GM21786 (cell line): Measurements from ENCODE around the gene RETN.
"Not testable (repeated sequence)": the region's sequence is repeated elsewhere in the genome, so short reads cannot be mapped to it uniquely, and the experiment has no call there.

Experiments used
- ATAC-seq: cut with Tn5 transposase; IDR thresholded peaks from one replicate; pipeline ENCODE4 v1.9.1; 2021; ENCODE audit not compliant: unreplicated experiment

The RETN gene

GRCh38 chr19:7637374-7638256 lies 31.2 kb upstream of the RETN start:
- no peak for ATAC-seq

DNA sequence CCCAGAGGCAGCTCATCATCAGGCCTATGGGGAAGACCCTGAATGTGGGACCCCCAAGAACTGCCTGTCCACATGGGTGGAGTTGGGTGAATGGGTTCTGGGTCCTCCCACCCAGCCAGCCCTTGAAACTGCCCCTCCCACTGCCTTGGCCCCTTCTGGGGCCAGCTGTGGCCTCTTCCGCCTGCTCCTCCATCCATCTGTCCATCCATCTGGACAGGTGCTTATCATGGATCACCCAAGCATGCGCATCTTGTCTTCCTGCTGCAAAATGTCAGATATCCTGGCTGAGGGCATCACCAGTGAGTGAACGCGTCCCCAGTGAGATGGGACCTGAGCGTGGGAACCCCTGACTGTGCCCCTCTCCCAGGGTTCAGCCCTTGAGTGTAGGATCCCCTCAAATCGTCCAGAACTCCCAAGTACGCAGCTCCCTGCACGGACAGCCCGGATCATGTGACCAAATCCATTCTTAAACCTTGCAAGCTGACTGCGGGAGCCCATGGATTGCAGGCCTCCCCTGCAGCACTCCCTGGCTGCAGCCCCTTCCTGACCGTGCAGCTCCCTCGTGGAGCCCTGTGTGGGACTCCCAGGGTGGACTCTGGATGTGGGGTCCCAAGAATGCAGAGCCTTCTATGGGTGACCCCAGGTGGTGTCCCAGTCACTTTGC lies 29.9 kb upstream of the RETN start:
- ATAC-seq, result no peak

GRCh38 chr19:7639863-7640348 lies 28.9 kb upstream of the RETN start:
- no peak for ATAC-seq

- no peak for ATAC-seq
These were observed 28.0 kb upstream of the RETN start for GRCh38 chr19:7640803-7641202.

DNA sequence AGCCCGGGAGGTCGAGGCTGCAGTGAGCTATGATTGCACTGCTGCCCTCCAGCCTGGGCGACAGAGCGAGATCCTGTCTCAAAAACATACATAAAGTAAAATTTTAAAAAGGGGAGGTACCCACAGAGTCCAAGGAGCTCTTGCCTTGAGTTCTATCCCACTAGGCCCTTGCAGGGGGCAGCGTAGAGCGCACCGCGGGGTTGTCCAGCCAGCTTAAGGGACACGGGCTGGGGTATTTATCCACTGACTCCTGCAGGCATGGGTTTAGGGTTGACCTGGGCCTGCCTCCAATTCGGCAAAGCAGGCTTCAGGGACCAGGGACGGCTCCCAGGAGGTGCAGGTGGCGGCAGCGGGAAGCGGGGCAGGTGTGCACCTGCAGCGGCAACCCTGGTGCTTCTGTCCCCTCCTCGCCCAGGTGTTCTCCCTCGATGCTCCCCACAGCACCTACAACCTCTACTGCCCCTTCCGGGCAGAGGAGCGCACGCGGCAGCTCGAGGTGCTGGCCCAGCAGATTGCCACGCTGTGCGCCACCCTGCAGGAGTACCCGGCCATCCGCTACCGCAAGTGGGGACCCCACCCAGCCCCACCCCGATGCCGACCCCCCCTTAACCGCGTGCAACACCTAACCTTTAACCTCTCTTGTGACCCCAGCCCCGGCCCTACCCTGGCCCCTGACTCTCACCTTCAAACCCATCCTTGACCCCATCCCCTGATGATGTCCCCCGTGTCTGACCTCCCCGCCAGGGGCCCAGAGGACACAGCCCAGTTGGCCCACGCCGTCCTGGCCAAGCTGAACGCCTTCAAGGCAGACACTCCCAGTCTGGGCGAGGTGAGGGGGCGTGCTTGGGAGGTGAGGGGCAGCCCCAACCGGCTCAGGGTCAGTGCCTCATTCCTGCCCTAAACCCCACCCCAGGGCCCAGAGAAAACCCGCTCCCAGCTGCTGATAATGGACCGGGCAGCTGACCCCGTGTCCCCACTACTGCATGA lies 27.3 kb upstream of the RETN start:
- no peak for ATAC-seq

GRCh38 chr19:7642295-7643030 lies 26.4 kb upstream of the RETN start:
- ATAC-seq, result no peak

GRCh38 chr19:7643031-7643415 lies 25.8 kb upstream of the RETN start:
- no peak for ATAC-seq

DNA sequence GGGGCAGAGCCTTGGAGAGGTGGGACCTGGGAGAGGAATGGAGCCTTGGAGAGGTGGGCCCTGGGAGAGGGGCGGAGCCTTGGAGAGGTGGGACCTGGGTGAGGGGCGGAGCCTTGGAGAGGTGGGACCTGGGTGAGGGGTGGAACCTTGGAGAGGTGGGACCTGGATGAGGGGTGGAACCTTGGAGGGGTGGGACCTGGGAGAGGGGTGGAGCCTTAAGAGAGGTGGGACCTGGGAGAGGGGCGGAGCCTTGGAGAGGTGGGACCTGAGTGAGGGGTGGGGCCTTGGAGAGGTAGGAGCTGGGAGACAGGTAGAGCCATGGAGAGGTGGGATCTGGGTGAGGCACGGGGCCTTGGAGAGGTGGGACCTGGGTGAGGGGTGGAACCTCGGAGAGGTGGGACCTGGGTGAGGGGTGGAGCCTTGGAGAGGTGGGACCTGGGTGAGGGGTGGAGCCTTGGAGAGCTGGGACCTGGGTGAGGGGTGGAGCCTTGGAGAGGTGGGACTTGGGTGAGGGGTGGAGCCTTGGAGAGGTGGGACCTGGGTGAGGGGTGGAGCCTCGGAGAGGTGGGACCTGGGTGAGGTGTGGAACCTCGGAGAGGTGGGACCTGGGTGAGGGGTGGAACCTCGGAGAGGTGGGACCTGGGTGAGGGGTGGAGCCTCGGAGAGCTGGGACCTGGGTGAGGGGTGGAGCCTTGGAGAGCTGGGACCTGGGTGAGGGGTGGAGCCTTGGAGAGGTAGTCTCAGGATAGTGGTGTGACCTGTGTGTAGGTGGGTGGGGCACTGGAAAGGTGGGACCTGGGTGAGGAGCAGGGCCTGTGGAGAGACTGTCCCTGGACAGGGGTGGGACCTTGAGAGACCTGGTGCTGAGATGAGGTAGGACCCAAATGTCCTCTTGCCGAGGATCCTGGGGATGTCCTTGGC lies 25.0 kb upstream of the RETN start:
- ATAC-seq, result not testable (repeated sequence)

DNA sequence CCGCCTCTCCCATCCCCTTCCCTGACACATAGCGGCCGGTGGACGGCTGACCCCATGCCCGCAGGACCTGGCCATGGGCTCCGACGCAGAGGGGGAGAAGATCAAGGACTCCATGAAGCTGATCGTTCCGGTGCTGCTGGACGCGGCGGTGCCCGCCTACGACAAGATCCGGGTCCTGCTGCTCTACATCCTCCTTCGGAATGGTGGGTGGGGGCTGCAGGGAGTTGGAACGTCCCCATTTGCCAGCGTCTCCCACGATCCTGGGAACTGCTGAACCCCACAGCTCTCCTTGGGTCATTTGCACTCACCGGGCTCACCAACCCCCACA lies 24.3 kb upstream of the RETN start:
- no peak for ATAC-seq

GRCh38 chr19:7645163-7645562 lies 23.7 kb upstream of the RETN start:
- no peak for ATAC-seq

GRCh38 chr19:7645656-7646425 lies 23.0 kb upstream of the RETN start:
- no peak for ATAC-seq

GRCh38 chr19:7646426-7646700 lies 22.5 kb upstream of the RETN start:
- ATAC-seq, result no peak

DNA sequence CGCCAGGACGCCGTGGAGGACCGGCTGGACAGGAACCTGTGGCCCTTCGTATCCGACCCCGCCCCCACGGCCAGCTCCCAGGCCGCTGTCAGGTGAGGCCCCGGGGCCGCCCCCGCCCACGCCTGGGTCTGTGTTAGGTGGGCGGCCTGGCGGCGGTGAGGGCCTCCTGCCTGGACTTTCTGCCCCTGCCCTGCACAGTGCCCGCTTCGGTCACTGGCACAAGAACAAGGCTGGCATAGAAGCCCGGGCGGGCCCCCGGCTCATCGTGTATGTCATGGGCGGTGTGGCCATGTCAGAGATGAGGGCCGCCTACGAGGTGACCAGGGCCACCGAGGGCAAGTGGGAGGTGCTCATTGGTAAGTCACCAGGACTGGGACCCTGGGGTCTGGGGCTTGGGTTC lies 21.7 kb upstream of the RETN start:
- ATAC-seq, result no peak

DNA sequence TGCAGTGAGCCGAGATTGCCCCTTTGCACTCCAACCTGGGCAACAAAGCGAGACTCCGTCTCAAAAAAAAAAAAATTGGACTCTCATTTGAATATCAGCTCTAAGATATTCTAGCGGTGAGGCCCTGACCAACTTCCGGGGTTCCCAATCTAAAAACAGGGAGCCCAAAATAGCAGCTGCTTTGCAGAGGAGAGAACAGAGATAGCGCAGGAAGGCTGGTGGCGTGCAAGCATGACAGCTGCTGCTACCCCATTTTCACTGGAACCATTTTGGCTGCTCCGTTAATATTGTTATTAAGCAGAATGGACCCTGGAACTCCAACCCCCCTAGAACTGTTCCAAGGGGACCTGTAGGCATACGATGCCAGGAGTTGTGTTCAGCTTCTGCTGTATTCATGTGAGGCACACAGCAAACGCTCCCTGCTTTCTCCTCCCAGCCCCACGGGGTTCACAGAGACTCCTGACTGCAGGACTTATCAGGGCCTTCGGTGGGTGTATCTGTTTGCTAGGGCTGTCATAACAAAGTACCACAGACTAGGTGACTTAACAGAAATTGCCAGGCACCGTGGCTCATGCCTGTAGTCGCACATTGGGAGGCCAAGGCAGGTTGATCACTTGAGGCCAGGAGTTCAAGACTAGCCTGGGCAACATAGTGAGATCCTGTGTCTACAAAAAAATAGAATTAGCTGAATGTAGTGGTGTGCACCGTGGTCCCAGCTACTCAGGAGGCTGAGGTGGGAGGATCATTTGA lies 20.4 kb upstream of the RETN start:
- no peak for ATAC-seq

DNA sequence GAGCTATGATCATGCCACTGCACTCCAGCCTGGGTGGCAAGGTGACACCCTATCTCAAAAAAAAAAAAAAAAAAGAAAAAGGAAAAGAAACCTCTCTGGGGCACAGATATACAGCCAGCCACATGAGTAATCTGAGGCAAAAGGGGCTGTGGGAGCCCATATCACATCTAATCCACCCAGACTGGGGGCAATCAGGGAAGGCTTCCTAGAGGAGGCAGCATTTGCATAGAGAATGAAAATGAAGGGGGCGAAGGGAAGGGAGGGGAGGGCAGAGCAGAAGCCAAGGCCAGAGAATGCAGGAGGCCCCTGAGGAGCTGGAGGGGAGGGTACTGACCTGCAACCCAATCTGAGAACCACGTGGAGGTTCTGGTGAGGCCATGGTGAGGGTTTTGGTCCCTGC lies 18.7 kb upstream of the RETN start:
- no peak for ATAC-seq

- ATAC-seq, result no peak
These were observed 16.7 kb upstream of the RETN start for GRCh38 chr19:7652061-7652641.

DNA sequence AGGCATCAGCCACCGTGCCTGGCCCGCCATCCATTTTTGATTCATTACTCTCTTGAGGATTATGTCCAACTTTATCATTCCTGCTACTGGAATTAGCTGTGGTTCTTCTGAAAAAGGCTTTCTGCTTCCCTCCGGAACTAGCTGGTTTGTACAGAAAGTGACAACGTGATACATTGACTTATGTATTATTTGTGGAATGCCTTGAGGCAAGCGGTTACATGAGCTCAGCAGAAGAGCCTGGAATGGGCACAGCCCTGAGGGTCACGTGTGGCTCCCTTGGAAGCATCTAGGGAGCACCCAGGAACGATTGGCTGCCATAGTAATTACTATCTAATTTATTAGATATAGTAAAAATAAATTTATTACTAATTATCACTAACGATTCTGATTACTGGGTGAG lies 14.4 kb upstream of the RETN start:
- ATAC-seq, result no peak

- ATAC-seq, result no peak
These were observed 13.3 kb upstream of the RETN start for GRCh38 chr19:7655581-7655980.
